ENCODE data around the gene DNM3.
"Not testable (repeated sequence)": the region's sequence is repeated elsewhere in the genome, so short reads cannot be mapped to it uniquely, and the experiment has no call there.

DNM3 gene

GRCh38 chr1:172405912-172406311 is 564.6 kb downstream of the DNM3 start:
- no peak for DNase-seq

- no peak for DNase-seq
These were observed 565.7 kb downstream of the DNM3 start for GRCh38 chr1:172406968-172407367.

GRCh38 chr1:172408958-172409357 is 567.7 kb downstream of the DNM3 start:
- DNase-seq, result no peak

GRCh38 chr1:172410027-172410426 is 568.7 kb downstream of the DNM3 start:
- DNase-seq, result no peak

DNA sequence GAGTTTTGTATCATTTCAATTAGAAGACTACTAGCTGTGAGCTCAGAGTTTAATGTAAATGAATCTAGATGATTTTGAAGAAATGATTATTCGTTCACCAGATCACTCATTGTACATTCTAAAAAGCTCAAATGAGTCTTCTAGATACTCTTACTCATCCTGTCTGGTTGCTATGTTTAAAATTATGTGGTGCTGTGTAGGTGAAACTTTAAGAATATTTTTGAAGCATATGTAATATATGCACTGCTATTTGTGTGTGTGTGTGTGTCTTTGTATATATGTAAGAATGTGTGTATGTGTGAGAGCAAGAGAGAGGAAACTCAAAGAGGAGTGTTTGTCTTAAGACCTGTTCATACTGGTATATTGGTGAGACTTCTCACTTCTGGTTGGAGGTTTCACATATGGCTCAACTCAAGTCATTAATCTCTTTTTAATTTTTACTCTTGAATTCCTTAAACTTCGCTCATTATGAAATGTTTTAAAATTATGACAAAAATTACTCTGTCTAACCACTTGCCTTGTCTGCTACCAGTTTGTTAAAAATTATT is 570.6 kb downstream of the DNM3 start:
- DNase-seq, result no peak

- no peak for DNase-seq
These were observed 573.0 kb downstream of the DNM3 start for GRCh38 chr1:172414331-172414730.

- no peak for DNase-seq
These were observed 575.3 kb downstream of the DNM3 start for GRCh38 chr1:172416496-172417035.

DNA sequence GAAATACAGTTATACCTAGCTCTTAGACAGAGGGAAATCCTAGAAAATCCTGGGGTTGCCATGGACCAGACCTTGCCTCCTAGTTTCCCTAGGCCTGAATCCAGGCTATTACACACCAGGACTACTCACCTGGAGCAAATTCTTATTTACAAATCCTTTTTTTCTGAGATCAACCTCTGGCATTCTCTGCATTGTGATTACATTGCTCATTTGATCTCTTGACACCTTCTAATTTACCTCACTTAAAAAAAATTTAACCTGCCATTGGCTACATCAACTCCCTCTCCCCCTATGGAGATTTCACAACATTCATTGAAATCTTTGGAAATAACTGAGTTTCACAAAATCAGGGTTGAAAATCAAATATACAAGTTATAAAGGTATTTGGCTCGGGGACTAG is 576.3 kb downstream of the DNM3 start:
- no peak for DNase-seq

DNA sequence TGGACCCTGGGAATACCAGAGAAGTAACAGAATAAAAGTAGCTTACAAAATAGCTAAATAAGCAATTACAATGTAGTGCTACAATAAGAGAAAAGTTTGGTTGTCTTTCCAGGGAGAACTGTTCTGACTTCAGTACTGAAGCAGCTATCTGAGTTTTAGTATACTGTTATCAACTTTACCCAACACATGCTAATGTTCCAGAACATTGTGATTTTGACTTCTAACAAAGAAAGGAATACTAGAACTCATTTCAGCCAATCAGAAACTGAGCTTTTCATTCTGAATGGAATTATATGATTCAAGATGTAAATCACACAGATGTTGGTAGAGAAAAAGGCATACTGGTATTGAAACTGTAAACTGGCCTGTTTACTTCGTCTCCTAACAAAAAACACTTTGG is 579.1 kb downstream of the DNM3 start, which contains the start of gene C1orf105:
Gene C1orf105, plus strand, starts transcription at position 301 of the 400 bp plus-strand sequence. CDS start 201 bp downstream, outside the sequence.
- no peak for DNase-seq

GRCh38 chr1:172421974-172422604 is 580.8 kb downstream of the DNM3 start:
- no peak for DNase-seq

GRCh38 chr1:172423336-172423735 is 582.0 kb downstream of the DNM3 start:
- no peak for DNase-seq

GRCh38 chr1:172425339-172425738 is 584.0 kb downstream of the DNM3 start:
- no peak for DNase-seq

GRCh38 chr1:172427191-172427590 is 585.9 kb downstream of the DNM3 start:
- no peak for DNase-seq

DNA sequence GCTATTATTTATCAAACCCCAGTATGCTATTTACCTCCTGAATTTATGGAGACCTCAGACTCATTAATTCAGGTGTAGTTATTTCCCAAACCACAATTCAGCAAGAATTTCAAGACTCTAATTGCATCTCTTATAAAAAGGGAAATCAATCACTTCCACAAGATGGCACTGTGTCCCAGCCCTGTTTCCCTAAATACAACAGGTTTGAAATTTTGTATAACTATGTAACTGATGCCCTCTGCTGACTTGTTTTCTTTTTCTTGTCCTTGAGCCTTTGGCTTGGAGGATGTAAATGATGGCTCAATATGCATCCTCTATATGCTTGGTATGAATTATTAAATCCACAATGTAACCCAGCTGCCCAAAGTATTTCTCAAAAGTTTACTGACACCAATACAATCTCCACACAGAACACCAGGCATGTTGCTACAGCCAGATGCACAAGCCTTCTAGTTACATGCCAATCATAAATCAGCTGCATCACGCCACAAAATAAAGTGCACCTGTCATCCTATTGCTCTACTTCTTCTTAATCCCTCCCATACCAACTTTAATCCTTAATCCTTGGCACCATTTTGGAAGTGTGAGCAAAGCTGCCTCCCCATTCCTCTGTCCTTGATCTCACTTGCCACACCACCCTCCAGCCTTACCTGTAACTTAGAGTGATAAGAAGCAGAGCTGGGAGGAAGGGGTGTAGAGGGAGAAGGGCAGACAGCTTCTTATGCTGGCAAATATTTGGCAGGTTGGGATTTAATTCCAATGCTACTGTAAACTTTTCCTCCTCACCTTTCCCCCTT is 588.2 kb downstream of the DNM3 start:
- no peak for DNase-seq

DNA sequence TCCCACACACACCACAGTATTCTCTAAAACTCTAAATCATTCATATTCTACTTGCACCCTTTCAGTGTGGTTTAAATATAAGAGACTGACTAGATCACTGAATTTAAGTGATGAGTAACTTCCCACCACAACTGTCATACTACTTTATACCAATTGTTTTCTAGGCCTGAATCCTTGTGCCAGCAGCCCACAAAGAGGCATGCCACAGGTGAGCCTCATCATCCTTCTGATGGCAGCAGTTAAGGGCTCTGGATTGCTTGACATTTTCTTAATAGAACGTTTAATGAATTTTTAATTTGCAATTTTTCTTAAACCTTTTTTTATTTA is 588.8 kb downstream of the DNM3 start:
- DNase-seq, result no peak

DNA sequence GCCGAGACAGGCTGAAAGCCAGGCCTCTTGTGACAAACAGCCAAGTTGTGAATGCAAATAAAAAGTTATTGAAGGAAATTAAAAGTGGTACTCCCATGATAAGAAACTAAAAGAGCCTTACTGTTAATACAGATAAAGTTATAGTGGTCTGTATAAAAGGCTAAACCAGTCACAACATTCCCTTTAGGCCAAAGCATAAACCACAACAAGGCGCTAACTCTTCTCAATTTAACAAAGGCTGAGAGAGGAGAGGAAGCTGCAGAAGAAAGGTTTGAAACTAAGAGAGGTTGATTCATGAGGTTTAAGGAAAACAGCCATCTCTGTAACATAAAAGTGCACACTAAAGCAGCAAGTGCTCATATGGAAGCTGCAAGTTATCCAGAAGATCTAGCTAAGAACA is 589.9 kb downstream of the DNM3 start:
- no peak for DNase-seq

DNA sequence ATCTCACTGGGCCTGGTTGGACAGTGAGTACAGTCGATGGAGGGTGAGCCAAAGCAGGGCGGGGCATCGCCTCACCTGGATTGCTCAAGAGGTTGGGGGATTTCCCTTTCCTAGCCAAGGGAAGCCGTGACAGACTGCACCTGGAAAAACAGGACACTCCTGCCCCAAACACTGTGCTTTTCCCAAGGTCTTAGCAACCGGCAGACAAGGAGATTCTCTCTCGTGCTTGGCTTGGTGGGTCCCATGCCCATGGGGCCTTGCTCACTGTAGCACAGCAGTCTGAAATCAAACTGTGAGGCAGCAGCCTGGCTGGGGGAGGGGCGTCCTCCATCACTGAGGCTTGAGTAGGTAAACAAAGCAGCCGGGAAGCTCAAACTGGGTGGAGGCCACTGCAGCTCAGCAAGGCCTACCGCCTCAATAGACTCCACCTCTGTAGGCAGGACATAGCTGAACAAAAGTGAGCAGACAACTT is 590.5 kb downstream of the DNM3 start:
- no peak for DNase-seq

DNA sequence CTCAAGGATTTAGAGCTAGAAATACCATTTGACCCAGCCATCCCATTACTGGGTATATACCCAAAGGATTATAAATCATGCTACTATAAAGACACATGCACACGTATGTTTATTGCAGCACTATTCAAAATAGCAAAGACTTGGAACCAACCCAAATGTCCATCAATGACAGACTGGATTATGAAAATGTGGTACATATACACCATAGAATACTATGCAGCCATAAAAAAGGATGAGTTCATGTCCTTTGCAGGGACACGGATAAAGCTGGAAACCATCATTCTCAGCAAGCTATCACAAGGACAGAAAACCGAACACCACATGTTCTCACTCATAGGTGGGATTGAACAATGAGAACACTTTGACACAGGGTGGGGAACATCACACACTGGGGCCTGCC is 595.9 kb downstream of the DNM3 start:
- DNase-seq, result not testable (repeated sequence)

- no peak for DNase-seq
These were observed 601.1 kb downstream of the DNM3 start for GRCh38 chr1:172442404-172442803.

- no peak for DNase-seq
These were observed 601.7 kb downstream of the DNM3 start for GRCh38 chr1:172442843-172443565.

DNA sequence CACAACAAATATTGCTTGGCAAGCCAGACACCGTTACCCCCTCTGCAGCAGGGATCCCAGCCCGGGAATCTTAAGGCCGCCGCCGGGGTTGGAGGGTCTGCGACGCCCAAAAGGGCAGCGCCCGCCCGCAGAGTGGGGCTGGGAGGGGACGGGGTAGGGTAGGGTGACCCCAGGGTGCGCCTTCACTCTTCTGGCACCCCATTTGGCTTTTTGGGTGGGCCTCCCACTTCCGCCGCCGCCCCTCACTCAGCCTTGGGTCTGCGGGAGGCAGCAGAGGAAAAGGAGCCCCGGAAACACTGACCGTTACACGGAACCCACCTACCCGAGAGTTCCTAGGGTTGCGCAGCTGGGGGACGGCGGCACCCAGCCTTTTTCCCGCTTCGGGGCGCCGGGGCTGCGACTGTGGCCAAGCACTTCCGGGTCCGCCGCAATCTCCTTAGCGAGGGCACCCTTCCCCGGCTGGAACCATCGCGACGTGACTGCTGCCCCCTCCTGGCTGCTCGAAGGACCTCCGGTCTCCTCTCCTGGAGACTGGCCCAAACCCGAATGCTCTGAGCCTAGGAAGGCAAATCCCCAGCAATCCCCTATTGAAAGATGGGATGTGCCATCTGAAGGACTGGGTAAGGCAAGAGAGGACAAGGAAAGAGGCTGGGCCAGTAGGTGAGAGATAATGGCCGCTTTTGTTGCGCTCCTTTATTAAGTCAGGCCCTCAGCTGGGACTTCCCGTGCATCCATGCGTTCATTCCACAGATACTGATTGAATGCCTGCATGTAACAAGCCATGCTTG is 602.6 kb downstream of the DNM3 start, which contains the start of gene PIGC:
Gene PIGC, minus strand, starts transcription at position 404 of the 788 bp plus-strand sequence. CDS start 1,447 bp downstream, outside the sequence.
- DNase-seq, result peak; percentile 87

GRCh38 chr1:172446547-172446946 is 605.2 kb downstream of the DNM3 start:
- no peak for DNase-seq
